Suppressor macrophage treated with lipopolysaccharide for 4 hours (primary cell): ENCODE data around the gene POLR3GL.

Experiments used
- DNase-seq: peaks from one replicate; pipeline ENCODE4 v3.0.0-alpha.2; 2020

POLR3GL gene

DNA sequence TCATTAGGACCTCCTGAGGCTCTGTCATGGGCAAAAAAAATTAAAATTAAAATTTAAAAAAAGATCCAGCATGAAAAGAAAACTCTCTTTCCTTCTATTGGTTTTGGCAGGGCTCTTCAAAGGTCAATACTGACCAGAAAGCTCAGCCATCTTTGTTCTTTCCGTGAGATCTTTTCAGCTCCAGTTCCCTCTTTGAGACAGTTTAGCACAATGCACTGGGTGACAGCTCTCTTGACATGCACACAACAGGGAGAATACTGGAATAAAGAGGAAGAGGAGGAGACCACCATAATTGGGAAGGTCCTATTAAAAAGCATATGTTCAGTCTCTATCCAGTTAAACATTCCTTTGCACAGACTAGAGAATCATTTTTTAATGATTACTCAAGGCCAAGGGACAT lies 13.0 kb upstream of the POLR3GL start:
- DNase-seq = no peak

DNA sequence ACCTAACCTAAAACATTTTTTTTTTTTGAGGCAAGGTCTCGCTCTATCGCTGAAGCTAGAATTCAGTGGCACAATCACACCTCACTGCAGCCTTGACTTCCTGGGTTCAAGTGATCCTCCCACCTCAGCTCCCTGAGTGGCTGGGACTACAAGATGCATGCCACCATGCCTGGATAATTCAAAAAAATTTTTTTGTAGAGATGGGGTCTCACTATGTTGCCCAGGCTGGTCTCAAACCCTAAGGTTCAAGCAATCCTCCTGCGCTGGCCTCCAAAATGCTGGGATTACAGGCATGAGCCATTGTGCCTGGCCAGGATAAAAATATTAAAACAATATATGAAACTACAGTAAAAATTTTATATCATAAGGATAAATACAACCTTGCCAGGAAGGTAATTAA lies 11.6 kb upstream of the POLR3GL start:
- no peak for DNase-seq

DNA sequence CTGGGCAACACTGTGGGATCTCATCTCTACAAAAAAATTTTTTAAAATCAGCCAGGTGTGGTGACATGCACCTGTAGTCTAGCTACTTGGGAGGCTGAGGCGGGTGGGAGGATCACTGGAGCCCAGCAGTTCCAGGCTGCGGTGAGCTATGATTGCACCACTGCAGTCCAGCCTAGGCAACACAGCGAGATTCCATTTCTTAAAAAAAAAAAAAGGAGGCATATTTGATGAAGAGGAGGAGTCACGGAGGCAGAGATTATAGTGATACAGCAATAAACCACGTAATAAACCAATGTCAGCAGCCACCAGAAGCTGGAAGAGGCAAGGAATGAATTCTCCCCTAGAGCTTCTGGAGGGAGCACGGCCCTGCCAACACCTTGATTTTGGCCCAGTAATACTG lies 10.6 kb upstream of the POLR3GL start:
- no peak for DNase-seq

DNA sequence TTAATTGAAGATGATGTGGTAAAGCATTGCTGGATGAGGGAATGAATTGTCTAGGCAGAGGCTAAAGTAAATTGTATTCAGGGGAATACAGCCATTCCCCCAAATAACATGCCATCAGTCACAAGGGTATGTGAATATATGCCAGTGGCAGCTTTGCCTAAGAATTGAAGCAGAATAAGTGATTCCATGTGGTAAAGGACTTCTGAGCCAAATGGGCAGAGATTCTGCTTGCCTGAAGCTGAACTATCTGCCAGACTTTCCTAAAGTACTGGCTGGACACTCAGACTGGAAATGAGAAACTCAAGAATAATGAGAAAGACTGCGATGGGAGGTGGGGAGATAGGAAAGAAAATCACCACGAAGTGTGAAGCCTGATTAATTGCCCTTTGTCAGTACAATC lies 9.1 kb upstream of the POLR3GL start:
- no peak for DNase-seq

DNA sequence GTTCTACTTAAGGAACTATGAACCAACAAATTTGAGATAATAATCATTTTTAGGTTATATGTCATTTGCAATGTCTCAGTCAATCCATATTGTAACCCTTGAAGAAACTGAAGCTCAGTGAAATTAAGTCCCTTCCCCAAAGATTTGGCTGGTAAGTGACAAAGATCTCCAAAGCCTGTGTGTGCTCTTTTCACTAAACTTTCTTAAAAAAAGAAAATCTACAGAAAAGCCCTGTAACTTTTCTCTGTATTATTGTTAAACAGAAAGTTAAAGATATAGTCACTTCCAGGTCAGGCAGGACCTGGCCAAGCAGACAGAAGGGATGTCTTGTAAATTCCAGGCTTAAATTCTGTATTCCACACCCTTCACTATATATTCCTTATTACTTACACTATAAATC lies 8.1 kb upstream of the POLR3GL start:
- DNase-seq = no peak

DNA sequence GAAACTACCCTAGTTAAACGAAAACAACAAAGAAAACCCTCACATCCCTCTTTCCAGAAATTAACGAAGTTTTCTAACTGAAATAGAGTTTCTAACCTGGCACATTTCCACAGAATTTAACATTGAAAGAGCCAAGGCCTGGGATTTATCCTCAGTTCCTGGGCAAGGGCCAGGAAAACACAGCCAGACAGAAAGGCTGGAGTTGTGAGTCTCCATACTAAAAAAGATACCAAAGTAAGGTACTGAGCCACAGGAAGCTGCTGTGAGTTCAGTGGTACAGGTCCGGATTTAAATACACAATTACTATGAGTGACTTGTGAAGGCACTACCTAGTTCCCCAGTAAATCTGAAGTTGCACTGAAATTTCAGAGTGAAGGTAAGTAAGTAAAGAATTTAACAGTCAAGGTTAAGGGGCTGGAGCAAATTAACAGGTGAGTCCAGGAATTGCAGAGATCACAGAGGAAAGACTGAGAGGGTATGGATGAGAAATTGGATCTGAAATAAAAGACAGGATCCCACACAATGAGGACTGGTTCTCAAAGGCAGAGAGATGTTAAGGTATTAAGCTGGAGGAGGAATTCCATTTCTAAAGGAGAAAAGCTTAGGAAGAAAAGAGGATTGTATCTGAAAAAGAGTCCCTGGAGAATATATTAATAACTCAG lies 7.6 kb upstream of the POLR3GL start:
- no peak for DNase-seq

DNA sequence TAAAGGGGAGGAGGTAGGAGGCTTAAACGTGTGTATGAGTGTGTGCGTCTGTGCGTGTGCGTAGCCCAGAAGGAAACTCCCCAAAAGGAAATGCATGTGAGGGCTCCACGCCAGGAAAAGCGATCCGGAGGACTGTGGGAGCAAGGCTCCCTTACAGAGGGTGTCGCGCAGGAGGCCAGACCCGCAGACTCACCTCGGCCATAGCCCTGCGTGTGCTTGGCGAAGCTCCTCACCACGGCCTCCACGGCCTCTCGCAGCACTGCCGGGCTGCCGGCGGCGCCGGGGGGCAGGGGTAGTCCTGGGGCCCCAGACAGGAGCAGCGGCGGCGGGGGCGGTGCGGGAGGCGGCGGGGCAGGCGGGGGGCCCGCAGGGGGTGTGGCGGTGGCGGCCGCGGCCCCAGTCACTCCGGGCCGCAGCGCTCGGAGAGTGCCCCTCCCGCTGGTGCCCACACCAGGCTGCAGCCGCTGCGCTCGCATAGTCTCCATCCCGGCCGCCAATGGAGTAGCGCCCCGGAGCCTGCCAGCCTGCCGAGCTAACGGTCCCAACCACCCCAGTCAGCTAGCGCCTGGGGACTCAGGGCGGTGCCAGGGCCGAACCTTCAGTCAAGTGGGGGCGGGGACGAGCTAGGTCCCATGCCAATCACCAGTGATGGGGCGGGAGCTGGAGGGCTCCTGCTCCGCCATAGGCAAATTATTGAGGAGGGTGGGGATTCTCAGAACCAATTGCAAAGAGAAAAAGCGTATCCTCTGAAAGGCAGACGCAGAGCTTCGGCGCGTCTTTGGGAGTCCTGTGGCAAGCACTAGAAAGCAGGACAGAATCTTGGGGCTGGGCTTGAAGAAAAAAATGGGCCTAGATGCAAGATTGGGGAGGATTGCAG lies 6.8 kb upstream of the POLR3GL start, which contains the start of gene LIX1L:
Gene LIX1L (minus strand): TSS at position 575 of the 877 bp plus-strand sequence. CDS start 90 bp downstream, at position 485.
- peak; percentile 97 for DNase-seq

DNA sequence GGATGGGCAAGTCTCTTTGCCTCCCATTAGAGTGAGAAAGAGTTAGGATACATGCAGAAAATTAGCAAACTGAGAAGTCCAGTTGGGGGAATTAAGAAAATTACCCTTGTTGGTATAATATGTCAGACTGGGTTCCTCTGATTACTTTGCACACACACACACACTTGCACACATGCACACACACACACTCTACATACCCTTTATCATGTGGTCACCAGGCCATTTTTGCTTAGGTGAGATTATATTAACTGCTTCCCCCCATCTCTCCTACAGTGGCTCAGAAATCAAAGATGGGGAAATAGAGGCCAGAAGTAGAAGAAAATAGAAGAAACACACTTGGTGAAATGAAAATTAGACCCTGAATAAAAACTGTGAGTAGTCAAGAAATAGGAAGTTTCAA lies 5.8 kb upstream of the POLR3GL start:
- DNase-seq = no peak

DNA sequence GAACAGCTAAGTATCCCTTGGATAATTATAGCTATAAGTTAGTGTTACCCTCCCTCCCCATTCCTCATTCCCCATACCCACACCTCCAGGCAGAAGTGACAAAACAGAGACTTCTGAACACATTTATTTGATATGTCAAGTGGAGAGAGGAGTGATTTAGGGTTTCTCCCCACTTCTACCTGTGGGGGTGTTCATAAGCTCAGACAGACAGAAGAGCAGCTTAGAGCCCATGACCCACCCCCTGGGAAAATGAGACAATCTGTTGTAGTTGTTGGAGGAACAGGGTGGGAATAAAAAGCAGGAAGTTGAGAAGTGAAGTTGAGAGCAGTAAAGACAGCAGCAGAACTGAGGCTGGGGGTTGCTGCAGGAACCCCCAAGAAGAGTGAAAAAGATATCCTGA lies 5.2 kb upstream of the POLR3GL start:
- DNase-seq = no peak

DNA sequence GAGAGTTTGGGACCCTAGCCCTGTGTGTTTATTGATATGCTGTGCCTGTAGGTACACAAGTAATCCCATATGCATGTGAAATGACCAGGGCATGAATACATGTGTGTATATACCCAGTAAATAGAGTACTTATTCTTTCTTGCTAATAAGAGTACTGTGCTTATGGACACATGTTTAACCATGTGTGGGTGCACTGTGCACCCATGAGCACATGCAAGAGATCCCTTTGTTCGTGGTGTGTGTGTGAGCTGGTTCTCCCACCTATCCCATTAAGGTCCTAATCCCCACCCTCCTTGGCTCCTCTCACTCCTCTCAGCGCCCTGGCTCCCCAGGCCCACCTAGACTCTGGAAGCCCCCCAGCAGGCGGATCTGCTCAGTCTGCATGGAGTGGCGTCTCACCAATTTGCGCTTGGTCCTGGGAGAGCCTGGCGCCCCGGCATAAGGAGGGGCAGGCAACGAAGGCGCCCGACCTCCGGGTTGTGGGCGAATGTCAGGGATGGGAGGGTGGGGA lies 4.5 kb upstream of the POLR3GL start:
- no peak for DNase-seq

DNA sequence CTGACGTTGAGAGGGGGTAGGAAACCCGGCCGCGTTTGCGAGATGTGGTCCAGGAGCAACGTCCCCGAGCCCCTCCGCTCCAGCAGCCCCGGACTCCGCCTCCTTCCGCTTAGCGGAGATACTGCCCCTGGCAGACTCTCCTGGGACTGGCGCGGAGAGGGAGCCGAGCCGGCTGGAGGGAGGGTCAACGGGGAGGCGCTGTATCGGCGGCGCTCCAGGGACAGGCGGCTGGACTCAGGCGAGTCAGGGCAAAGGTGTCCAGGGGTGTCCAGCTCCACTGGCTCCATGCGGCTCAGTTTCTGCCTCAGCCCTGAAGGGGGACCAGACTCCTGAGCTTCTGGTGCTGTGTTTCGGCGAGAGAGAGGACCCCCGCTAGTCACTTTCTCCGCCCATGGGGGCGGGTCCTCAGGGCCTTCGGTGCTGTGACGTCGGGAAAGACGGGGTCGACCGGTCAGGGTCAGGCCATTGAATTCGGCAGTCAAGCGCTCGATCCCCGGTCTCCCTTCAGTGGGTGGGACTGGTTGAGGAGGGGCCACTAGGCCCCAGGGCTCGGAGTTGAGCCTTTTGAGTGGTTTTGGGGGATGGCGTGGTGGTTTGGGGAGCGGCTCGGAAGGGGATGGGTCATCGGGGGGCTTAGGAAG lies 3.9 kb upstream of the POLR3GL start:
- peak; percentile 64 for DNase-seq

DNA sequence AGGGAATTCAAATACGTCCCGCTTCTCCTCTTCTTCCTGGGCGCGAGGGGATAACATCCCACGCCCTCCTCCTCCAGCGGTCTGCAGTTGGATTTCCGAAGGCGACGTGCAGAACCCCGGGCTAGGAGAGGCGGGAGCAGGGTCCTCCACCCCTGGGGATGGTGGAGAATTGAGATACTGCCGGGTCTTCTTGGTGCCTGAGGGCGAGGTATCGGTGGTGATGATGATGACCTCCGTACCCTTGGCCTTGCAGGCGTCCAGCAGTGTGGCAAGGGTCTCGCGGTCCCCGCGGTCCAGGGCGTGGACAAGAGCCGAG lies 3.4 kb upstream of the POLR3GL start:
- no peak for DNase-seq

DNA sequence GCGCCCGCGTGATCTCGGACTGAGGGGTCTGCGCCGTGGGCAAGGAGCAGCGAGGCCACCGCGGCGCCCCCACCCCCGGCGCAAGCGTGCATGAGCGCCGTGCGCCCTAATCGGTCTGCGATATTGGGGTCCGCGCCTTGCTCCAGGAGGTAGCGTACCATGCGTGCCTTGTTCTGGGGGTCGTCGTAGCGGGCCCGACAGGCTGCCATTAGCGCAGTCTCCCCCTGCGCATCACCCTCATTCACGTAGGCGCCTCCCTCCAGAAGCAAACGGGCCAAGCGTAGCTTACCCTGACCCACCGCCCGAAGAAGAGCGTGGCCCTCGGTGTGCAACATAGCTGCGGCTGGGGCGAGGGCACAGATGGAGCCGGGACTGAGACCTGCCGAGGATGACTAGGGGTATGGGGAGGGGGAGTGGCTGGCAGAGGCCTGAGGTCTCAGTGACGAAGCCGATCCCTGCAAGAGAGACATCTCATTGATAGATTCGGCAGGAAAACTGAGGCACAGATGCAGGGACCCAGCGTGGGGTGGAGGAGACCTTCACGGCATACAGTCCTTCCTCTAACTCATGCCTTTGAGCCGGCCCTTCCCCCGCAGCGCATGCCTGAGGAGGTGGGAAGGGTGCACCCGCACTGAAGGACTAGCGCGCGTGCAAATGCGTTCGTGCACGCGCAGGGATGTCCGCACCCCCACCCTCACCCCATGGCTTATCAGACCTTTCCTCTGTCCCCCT lies 2.9 kb upstream of the POLR3GL start:
- DNase-seq = no peak

DNA sequence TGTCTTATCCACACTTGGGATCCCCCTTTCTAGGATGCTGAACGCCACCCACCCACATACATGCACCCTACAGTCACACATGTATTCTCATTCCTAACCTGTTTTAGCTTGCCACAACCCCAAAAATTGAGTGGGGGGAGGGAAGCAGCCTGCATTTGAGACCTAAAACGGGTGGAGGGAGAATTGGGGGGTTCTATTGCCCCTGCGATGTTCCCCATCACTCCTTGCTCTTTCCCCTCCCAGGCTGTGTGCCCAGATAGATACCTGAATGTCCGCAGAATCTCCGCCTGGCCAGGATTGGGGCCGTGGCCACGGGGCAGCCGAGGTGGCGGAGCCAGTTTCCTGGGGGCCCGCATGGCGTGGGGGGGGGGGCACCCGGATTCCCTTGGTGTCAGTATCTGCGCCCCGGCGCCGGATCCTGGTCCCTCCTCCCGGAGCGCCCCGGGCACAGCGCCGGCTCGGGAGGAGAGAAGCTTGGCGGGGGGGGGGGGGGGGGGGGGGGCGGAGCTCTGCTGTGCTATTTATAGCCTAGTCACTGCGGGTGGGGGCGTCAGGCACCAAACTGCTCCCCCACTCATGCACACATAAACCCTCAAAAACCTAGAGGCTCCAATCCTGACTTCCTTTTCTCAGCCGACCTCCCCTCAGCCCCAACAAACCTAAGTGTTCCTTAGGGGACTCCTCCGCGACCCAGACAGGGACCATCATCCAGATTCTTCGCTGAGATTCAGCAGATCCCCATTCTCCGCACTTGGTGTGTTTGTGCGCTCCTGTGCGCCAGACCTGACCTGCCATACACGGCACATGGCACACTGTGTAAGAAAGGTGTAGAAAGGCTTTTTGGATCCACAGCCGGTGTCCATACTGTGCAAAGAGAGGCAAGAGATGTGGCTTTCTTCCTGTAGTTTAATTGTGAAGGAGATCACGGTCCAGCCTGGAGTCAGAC lies 2.1 kb upstream of the POLR3GL start:
- no peak for DNase-seq

DNA sequence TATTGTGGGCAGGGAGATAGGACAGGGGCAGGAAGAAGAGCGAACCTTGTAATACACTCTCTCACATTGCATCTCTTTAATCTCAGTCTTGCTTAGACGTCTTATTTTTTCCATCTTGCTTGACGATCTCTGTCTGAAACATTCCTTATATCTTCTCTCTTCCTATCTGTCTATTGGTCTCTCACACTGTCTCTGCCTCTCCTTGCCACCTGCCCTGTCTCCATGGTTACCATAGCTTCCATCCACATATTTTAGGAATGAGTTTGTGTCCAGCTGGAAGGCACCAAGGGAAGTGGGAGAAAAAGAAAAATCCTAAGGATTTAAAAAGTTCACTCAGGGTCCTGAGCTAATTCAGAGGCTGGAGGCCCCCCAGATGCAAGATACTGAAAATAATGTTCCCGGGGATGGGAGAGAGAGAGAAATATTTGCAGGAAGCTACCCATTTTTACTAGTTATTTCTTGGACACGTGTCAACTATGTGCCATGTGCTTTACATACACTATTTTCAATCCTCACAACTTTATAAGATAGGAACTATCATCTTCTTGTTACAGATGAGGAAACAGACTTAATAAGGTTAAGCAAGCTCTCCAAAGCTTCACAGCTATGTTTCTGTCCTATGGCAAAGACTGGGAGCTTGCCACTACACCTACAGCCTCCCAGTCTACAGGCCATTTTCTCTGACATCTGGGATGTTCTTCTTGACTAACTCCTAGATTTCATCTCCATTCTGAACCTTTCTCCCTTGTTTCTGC lies 1.0 kb upstream of the POLR3GL start:
- DNase-seq = no peak

DNA sequence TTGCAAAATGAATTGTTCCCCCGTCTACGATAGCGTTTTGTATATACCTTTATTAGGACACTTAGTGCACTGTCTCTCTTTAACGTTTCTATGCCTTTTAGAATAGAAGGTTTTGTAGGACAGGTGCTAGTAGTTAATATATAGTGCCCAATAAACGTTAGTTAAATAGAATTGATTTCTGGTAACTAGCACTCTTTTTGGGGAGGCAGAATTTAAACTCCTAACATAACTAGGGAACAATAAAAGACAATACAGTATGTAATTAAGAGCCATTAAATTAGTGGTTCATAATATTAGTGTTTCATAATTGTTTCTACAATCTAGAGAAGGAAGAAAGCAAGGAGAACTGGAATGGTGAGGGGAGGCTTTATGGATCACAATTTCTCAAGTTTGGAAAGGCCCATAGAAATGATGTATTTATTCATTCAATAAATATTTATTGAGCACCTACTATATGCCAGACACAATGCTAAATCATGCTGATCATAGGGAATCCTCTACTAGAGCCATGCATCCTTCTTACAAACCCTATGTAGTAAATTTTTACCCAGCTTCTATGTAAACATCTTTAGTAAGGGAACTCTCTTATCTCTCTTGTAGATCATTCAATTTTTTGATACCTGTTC lies 742 bp downstream of the POLR3GL start:
- no peak for DNase-seq

DNA sequence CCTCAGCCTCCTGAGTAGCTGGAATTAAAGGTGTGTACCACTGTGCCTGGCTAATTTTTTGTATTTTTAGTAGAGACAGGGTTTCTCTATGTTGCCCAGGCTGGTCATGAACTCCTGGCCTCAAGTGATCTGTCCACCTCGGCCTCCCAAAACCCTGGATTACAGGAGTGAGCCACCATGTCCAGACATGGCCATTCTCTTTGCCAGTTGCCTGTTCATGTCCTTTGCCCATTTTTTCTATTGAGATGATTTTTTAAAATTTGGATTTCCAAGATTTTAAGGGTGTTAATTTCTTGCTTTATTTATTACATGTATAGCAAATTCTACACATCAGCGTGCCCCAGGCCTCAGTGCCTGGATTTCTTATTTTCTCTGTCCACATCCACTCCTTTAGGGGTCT lies 2.8 kb downstream of the POLR3GL start:
- no peak for DNase-seq

DNA sequence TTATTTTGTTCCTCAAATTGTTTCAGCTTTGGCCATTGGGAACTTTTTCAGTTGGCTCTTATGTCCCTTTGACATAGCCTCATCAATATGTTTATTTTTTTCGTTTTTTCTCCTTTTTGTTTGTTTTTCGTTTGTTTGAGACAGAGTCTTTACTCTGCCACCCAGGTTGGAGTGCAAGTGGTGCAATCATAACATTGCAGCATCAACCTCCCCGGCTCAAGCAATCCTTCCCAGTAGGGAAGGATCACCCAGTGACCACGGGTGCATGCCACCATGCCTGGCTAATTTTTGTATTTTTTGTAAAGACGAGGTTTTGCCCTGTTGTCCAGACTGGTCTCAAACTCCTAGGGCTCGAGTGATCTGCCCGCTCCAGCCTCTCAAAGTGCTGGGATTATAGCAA lies 8.1 kb downstream of the POLR3GL start:
- DNase-seq = no peak

DNA sequence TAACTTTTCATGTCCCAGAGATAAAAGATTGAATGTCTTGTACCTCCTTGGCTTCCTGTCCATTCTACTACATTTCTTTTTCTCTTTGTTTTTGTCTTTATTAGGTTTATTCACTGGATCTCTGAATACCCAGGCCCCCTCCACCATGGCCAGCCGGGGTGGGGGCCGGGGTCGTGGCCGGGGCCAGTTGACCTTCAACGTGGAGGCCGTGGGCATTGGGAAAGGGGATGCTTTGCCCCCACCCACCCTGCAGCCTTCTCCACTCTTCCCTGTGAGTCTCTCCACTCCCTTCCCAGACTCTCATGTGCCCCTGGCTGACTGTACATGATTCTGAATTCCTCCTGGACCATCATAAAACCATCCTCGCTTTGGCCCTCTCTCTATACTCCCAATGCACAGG lies 10.2 kb downstream of the POLR3GL start:
- DNase-seq = no peak

DNA sequence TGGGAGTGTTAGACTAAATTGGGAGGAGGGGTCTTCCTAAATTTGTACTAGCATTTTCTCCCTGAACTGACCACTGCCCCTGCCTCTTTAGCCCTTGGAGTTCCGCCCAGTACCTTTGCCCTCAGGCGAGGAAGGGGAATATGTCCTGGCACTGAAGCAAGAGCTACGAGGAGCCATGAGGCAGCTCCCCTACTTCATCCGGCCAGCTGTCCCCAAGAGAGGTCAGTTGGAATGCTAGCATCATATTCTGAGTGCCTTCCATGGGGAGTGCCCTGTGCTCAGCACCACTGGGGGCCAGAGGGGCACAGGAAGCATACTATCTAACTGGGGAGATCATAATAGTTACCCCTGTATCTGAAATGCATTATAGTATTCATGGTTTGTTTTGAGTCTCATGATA lies 10.7 kb downstream of the POLR3GL start:
- DNase-seq = no peak

DNA sequence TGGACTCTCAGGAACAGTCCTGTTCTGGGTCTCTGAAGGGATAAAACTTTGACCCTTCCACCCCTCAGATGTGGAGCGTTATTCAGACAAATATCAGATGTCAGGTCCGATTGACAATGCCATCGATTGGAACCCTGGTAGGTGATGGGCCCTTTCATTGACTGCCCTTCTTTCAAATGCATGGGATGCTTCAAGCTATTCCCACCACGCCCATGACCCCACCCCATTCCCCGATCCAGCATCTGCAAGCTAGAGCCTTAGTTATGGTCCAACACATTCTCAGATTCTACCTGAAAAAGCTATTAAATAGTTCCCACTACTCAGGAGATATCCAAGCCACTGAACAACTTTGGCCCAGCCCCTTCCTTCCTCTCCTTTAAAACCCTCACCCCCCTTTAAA lies 12.5 kb downstream of the POLR3GL start:
- no peak for DNase-seq
